H1 (cell line): Measurements from ENCODE around the gene DUSP11. TPM values are rescaled to one million over a fixed set of nuclear protein-coding genes. Genes with fewer than 3 reads are reported as not detected.
"Not testable (repeated sequence)": the region's sequence is repeated elsewhere in the genome, so short reads cannot be mapped to it uniquely, and the experiment has no call there.

Experiments
- CTCF ChIA-PET: fragments of 300-600 bp; sonication (Branson Sonifier 250); formaldehyde crosslinking; loops from one replicate; lab custom pipeline; 2021; ENCODE audit not compliant: partially characterized antibody; lab: Charles Lee
- POLR2A ChIA-PET: fragments of 300-600 bp; sonication (Branson Sonifier 250); formaldehyde crosslinking; loops from one replicate; lab custom pipeline; 2021; ENCODE audit warnings: inconsistent platforms; ENCODE audit not compliant: partially characterized antibody; lab: Charles Lee
- DNase-seq, 2 experiments: peaks; one replicate each; pipeline versions ENCODE4 v3.0.0 to v3.0.0-alpha.2; 2010 to 2022; ENCODE audit warnings: low spot score in 2 of 2, low read depth in 1 of 2, mixed read lengths in 1 of 2
- FAIRE-seq: peaks from 2 replicates; lab custom pipeline; 2011; peaks lifted over from hg19 to GRCh38; lab: Jason Lieb, UNC
- H2AFZ ChIP-seq: 2 replicates; pipeline ENCODE4 v1.8.1; 2012; ENCODE audit warnings: low read length, inconsistent platforms
- H2AK5ac ChIP-seq: 2 replicates; pipeline ENCODE4 v1.6.1; 2013; ENCODE audit warnings: low read depth, low read length
- H2BK120ac ChIP-seq: replicated peaks from 2 replicates; pipeline ENCODE3; 2013; ENCODE audit warnings: low read depth, low read length, inconsistent platforms
- H2BK12ac ChIP-seq: 2 replicates; pipeline ENCODE4 v1.6.1; 2013; ENCODE audit warnings: low read depth, low read length
- H2BK15ac ChIP-seq: 2 replicates; pipeline ENCODE4 v1.6.1; 2013; ENCODE audit warnings: low read length
- H2BK20ac ChIP-seq: 2 replicates; pipeline ENCODE4 v1.6.1; 2013; ENCODE audit warnings: low read length
- H2BK5ac ChIP-seq: 2 replicates; pipeline ENCODE4 v1.6.1; 2013; ENCODE audit warnings: low read depth, low read length
- H3K14ac ChIP-seq: 2 replicates; pipeline ENCODE4 v1.6.1; 2013; ENCODE audit warnings: inconsistent platforms; ENCODE audit not compliant: insufficient read length
- H3K18ac ChIP-seq: 2 replicates; pipeline ENCODE4 v1.6.1; 2013; ENCODE audit warnings: low read length; ENCODE audit errors: extremely low read depth
- H3K23ac ChIP-seq: 2 replicates; pipeline ENCODE4 v1.6.1; 2013; ENCODE audit warnings: inconsistent platforms; ENCODE audit not compliant: insufficient read length
- H3K23me2 ChIP-seq: 2 replicates; pipeline ENCODE4 v1.6.1; 2013; ENCODE audit warnings: low read depth, low read length
- H3K27ac ChIP-seq: 2 replicates; pipeline ENCODE4 v1.6.1; 2011; ENCODE audit warnings: low read depth, low read length, inconsistent platforms
- H3K27me3 ChIP-seq, 4 experiments: replicated peaks in 1 of 4; 1 replicate in 1 of 4; 2 replicates in 3 of 4; pipeline versions ENCODE4 v1.6.1 to v1.8.1; 2011 to 2013; ENCODE audit warnings: low read length in 3 of 4, mild to moderate bottlenecking in 3 of 4, inconsistent platforms in 2 of 4, mixed read lengths in 2 of 4, moderate library complexity in 1 of 4; ENCODE audit not compliant: control insufficient read depth in 3 of 4, insufficient read depth in 3 of 4; ENCODE audit errors: extremely low read depth in 1 of 4
- H3K36me3 ChIP-seq, 4 experiments: 2 replicates each; pipeline versions ENCODE4 v1.6.1 to v1.8.1; 2011 to 2013; ENCODE audit warnings: mild to moderate bottlenecking in 4 of 4, low read length in 3 of 4, moderate library complexity in 2 of 4, control low read depth in 1 of 4, inconsistent platforms in 1 of 4; ENCODE audit not compliant: insufficient read depth in 4 of 4, control insufficient read depth in 2 of 4
- H3K4ac ChIP-seq: replicated peaks from 2 replicates; pipeline ENCODE3; 2013; ENCODE audit warnings: low read length, low read depth, mixed read lengths, inconsistent platforms; ENCODE audit not compliant: insufficient read length
- H3K4me1 ChIP-seq, 4 experiments: replicated peaks in 1 of 4; 1 replicate in 1 of 4; 2 replicates in 3 of 4; pipeline versions ENCODE4 v1.6.1 to v1.8.1; 2011 to 2013; ENCODE audit warnings: low read length in 3 of 4, inconsistent platforms in 2 of 4, mixed read lengths in 1 of 4; ENCODE audit not compliant: insufficient read depth in 4 of 4, control insufficient read depth in 3 of 4
- H3K4me2 ChIP-seq, 2 experiments: 2 replicates each; pipeline versions ENCODE4 v1.6.1 to v1.8.1; 2011 to 2013; ENCODE audit warnings: low read depth in 2 of 2, low read length in 2 of 2, control low read depth in 1 of 2, inconsistent platforms in 1 of 2, mild to moderate bottlenecking in 1 of 2; ENCODE audit not compliant: insufficient read depth in 1 of 2
- H3K4me3 ChIP-seq, 4 experiments: fragments of 200-600, 300-600 bp in 1 of 4; sonication (generic), shearing (Covaris generic), sonication (Bioruptor Twin) in 1 of 4; 2 replicates each; pipeline versions ENCODE4 v1.5.1 to v1.8.1; 2011 to 2016; ENCODE audit warnings: low read length in 4 of 4, low read depth in 3 of 4, control low read depth in 2 of 4, inconsistent platforms in 2 of 4, mild to moderate bottlenecking in 2 of 4, mixed read lengths in 1 of 4, moderate library complexity in 1 of 4; ENCODE audit not compliant: insufficient read depth in 2 of 4; ENCODE audit errors: extremely low read depth in 1 of 4
- H3K56ac ChIP-seq: replicated peaks from 2 replicates; pipeline ENCODE3; 2013; ENCODE audit warnings: low read depth, mild to moderate bottlenecking, mixed read lengths, low read length, inconsistent platforms; ENCODE audit not compliant: insufficient read length
- H3K79me1 ChIP-seq: 2 replicates; pipeline ENCODE4 v1.6.1; 2013; ENCODE audit warnings: low read depth, low read length, control low read depth
- H3K79me2 ChIP-seq, 2 experiments: 2 replicates each; pipeline versions ENCODE4 v1.6.1 to v1.8.1; 2012 to 2013; ENCODE audit warnings: low read length in 2 of 2, mild to moderate bottlenecking in 2 of 2, inconsistent platforms in 1 of 2; ENCODE audit not compliant: insufficient read depth in 2 of 2, control insufficient read depth in 1 of 2
- H3K9ac ChIP-seq, 4 experiments: replicated peaks in 1 of 4; 1 replicate in 1 of 4; 2 replicates in 3 of 4; pipeline versions ENCODE4 v1.6.1 to v1.8.1; 2011 to 2013; ENCODE audit warnings: low read depth in 3 of 4, low read length in 3 of 4, control low read depth in 2 of 4, mild to moderate bottlenecking in 2 of 4, moderate library complexity in 2 of 4, inconsistent platforms in 1 of 4; ENCODE audit errors: extremely low read depth in 1 of 4
- H3K9me3 ChIP-seq, 2 experiments: 2 replicates each; pipeline versions ENCODE4 v1.6.1 to v1.8.1; 2012 to 2013; ENCODE audit warnings: mild to moderate bottlenecking in 2 of 2, moderate library complexity in 2 of 2, control low read depth in 1 of 2, inconsistent platforms in 1 of 2, low read depth in 1 of 2, low read length in 1 of 2, mixed read lengths in 1 of 2; ENCODE audit not compliant: insufficient read depth in 2 of 2
- H4K20me1 ChIP-seq, 2 experiments: replicated peaks in 1 of 2; 2 replicates each; pipeline versions ENCODE3 to v1.8.1; 2011 to 2013; ENCODE audit warnings: inconsistent platforms in 2 of 2, low read length in 2 of 2, mild to moderate bottlenecking in 1 of 2; ENCODE audit not compliant: insufficient read depth in 2 of 2, control insufficient read depth in 1 of 2
- H4K5ac ChIP-seq: 2 replicates; pipeline ENCODE4 v1.6.1; 2013; ENCODE audit warnings: low read length, low read depth, mixed read lengths, inconsistent platforms; ENCODE audit not compliant: insufficient read length
- H4K8ac ChIP-seq: 2 replicates; pipeline ENCODE4 v1.8.0; 2013; ENCODE audit warnings: mild to moderate bottlenecking, moderate library complexity, low read length, inconsistent platforms; ENCODE audit not compliant: insufficient read depth; ENCODE audit errors: extremely low read depth
- H4K91ac ChIP-seq: replicated peaks from 2 replicates; pipeline ENCODE3; 2013; ENCODE audit warnings: low read length, mixed read lengths, inconsistent platforms; ENCODE audit not compliant: insufficient read length
- WGBS, 2 experiments: shearing (Covaris generic) in 1 of 2; methylation state at CpG; one replicate each; pipeline versions ENCODE4 v1.1.6 to v1.1.7; 2013 to 2015; ENCODE audit warnings: low lambda C conversion rate in 2 of 2, mixed read lengths in 2 of 2, inconsistent platforms in 1 of 2, low coverage in 1 of 2, missing lambda C conversion rate in 1 of 2; ENCODE audit not compliant: insufficient replicate concordance in 2 of 2, insufficient coverage in 1 of 2, insufficient read length in 1 of 2; ENCODE audit errors: extremely low coverage in 1 of 2, missing lambda C conversion rate in 1 of 2; 5-methylcytosine and 5-hydroxymethylcytosine counted together
- polyA plus RNA-seq, 7 experiments: library from polyadenylated mRNA; depleted of rRNA in 3 of 7; stranded (reverse) in 5 of 7; unstranded in 2 of 7; fragments of >200 nt in 5 of 7; fragments of 200-250 nt in 2 of 7; gene quantifications; 1 replicate in 5 of 7; 2 replicates in 1 of 7; 4 replicates in 1 of 7; pipeline versions ENCODE4 v1.2.1 to v1.2.3, GENCODE V29; 2011 to 2013; ENCODE audit warnings: missing spikeins in 2 of 7, mixed read lengths in 2 of 7
- total RNA-seq: library from RNA; stranded (reverse); fragmentation: NEBNext Ultra II Directional; extraction: Animal tissue kit (Norgen Biotek cat#: 25700); gene quantifications from 2 replicates; pipeline ENCODE4 v1.2.1, GENCODE V29; 2021
- TF ChIP-seq, protein P1 (sequence below): IDR thresholded peaks from 2 replicates; pipeline ENCODE4 v1.6.1; 2012; ENCODE audit warnings: inconsistent platforms

The DUSP11 gene
- total and polyA plus RNA-seq, 2 of the 8 experiments (the other 6 are each of a cell fraction or from before 2014, with no cell fraction given), result 12.2 to 19.1 TPM

DNA sequence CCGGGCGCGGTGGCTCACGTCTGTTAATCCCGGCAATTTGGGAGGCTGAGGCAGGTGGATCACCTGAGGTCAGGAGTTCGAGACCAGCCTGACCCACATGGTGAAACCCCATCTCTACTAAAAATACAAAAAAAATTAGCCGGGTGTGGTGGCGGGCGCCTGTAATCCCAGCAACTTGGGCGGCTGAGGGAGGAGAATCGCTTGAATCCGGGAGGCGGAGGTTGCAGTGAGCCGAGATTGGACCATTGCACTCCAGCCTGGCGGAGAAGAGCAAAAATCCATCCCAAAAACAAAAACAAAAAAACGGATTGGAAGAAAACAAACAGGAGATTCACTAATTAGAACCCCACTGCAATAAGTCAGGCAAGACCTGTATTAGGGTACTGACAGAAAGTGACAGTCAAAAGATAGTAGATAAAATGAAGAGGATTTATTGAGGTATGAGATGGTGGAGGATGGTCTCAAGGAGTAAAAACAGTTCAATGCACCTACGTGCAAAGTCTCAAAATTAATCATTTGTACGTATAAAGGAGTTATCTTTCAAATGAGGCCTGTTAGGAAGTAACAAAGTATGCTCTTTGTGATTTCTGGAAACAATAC lies 936 bp downstream of the DUSP11 start:
- H2AK5ac ChIP-seq, H2BK15ac ChIP-seq, H3K4me1 ChIP-seq, H3K14ac ChIP-seq, H3K23ac ChIP-seq, DNase-seq, H3K56ac ChIP-seq, H3K79me1 ChIP-seq, H4K20me1 ChIP-seq, H2BK5ac ChIP-seq, H3K23me2 ChIP-seq, H3K9me3 ChIP-seq, FAIRE-seq, H4K91ac ChIP-seq, H3K4ac ChIP-seq, H2BK120ac ChIP-seq, H4K8ac ChIP-seq, H2BK20ac ChIP-seq, POLR2A ChIA-PET, H3K18ac ChIP-seq, H4K5ac ChIP-seq, H3K27me3 ChIP-seq: not testable (repeated sequence)
- Histone ChIP-seq H3K79me2 (peaks cover 0 to 17% of the 10 kb centered on the region in 2 experiments; a peak in 2 of 4 replicates), H3K9ac (peak overlapping the region; percentile 67 to 95 (median 88)), H2AFZ (peak overlapping the region; percentile 96), H3K27ac (peak overlapping the region; percentile 85; the same call in 1 of the 2 replicates), H2BK12ac (peak overlapping the region; percentile 91; the same call in 1 of the 2 replicates), H3K36me3 (peaks cover 3 to 17% (median 9%) of the 10 kb centered on the region in 4 experiments; a peak in 4 of 8 replicates), H3K4me3 (peak overlapping the region; percentile 68 to 99 (median 94)), H3K4me2 (peak overlapping the region; percentile 54 to 82)
- CTCF ChIA-PET, result interaction anchor here (0.6 to 1.1 kb wide), 3 partner anchors 29 to 48 kb away, joined by 3 to 4 read pairs (median 4); no protein-coding TSS in a partner anchor
- 81% methylated on average over 18 of the region's 18 CpGs; no CpG with 5 or more reads in 1 of the 2 experiments for WGBS, 2 experiments
- TF ChIP-seq, protein P1, sequence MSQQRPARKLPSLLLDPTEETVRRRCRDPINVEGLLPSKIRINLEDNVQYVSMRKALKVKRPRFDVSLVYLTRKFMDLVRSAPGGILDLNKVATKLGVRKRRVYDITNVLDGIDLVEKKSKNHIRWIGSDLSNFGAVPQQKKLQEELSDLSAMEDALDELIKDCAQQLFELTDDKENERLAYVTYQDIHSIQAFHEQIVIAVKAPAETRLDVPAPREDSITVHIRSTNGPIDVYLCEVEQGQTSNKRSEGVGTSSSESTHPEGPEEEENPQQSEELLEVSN, result 0 out of 2 replicates have a peak, but pooled peaks have one; percentile 2
